C4-2B (cell line): Measurements from ENCODE around the gene GPR26.

Experiments used
- ZFX ChIP-seq: fragments of 450-650 bp; IDR thresholded peaks from 2 replicates; pipeline ENCODE4 v1.6.1; 2017
- TF ChIP-seq, protein P1 (sequence below): fragments of 450-650 bp; conservative IDR thresholded peaks from 2 replicates; pipeline ENCODE4 v1.5.1; 2017; ENCODE audit warnings: mild to moderate bottlenecking

DNA sequence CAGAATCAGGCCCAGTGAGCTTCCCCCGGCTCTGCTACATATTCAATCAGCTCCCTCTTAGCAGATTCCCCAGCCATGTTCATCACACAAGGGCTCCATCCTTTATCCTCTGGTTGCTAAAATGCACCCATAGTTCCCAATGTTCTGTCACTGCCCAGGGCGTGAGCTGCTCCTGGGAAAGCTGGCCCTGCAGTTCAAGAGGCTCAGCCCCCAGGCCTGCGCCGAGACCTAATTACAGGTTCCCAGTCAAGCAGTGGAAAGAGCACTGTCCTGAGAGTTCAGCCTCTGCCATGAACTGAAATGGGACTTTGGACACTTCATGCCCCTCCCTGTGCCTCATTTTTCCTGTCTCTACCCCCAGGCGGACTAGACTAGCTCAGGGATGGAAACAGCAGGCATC lies 75.6 kb downstream of the GPR26 start:
- TF ChIP-seq, protein P1, sequence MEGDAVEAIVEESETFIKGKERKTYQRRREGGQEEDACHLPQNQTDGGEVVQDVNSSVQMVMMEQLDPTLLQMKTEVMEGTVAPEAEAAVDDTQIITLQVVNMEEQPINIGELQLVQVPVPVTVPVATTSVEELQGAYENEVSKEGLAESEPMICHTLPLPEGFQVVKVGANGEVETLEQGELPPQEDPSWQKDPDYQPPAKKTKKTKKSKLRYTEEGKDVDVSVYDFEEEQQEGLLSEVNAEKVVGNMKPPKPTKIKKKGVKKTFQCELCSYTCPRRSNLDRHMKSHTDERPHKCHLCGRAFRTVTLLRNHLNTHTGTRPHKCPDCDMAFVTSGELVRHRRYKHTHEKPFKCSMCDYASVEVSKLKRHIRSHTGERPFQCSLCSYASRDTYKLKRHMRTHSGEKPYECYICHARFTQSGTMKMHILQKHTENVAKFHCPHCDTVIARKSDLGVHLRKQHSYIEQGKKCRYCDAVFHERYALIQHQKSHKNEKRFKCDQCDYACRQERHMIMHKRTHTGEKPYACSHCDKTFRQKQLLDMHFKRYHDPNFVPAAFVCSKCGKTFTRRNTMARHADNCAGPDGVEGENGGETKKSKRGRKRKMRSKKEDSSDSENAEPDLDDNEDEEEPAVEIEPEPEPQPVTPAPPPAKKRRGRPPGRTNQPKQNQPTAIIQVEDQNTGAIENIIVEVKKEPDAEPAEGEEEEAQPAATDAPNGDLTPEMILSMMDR, result no peak
- TF ChIP-seq ZFX, result no peak
